ENCODE results near the gene NUFIP2. TPM values are rescaled to one million over a fixed set of nuclear protein-coding genes. Genes with fewer than 3 reads are reported as not detected.
A peak's percentile ranks its signal among the peaks of the same experiment; 100 is the strongest.

The NUFIP2 gene
- total RNA-seq, 4 donors from 2014 or later, result 29.1 to 36.3 (median 33.8) TPM

DNA sequence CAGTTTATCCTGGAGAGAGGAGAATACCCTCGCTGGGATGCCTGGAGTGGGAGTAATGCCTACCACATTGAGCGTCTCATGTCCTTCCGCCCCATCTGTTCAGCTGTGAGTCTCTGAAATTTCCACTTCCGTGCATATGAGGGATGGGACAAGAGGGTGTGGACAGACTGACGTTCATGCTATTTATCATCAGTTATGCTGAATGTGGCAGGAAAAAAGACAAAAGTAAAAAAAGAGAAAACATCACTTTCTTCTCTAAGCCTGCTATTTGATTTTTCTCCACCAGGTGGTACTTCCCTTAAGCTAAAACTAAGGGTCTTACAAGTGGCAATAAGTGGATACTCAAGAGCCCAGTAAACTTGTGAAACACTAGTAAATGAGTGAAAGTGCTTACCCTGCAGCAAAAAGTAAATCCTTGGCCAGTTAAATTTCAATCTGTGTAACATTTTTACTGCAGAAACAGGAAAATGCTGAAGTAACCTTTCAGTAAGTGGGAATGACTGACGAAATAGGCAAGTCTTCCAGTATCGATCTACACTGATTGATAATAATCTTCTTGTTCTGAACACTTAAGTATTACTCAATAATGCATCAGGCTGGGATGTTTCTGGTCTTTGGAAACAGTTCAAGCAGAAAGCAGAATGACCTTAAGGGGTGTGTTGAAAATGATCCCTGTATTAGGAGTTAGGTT is 41.7 kb downstream of the NUFIP2 start:
- Histone ChIP-seq H3K27ac (no peak overlapping the region), H3K9me3 (no peaks in the 10 kb centered on the region), H3K4me1 (peaks cover 11 to 46% (median 12%) of the 10 kb centered on the region in 3 donors), H3K27me3 (no peaks in the 10 kb centered on the region), H3K36me3 (peaks cover 0 to 6% of the 10 kb centered on the region in 2 donors), H3K4me3 (no peak overlapping the region)
- peak; percentile 50 for ATAC-seq
- TF ChIP-seq POLR2A (IDR thresholded peaks at IDR 0.05), result no peak
- TF ChIP-seq POLR2AphosphoS5 (IDR thresholded peaks at IDR 0.05), result no peak
- TF ChIP-seq, protein P1, sequence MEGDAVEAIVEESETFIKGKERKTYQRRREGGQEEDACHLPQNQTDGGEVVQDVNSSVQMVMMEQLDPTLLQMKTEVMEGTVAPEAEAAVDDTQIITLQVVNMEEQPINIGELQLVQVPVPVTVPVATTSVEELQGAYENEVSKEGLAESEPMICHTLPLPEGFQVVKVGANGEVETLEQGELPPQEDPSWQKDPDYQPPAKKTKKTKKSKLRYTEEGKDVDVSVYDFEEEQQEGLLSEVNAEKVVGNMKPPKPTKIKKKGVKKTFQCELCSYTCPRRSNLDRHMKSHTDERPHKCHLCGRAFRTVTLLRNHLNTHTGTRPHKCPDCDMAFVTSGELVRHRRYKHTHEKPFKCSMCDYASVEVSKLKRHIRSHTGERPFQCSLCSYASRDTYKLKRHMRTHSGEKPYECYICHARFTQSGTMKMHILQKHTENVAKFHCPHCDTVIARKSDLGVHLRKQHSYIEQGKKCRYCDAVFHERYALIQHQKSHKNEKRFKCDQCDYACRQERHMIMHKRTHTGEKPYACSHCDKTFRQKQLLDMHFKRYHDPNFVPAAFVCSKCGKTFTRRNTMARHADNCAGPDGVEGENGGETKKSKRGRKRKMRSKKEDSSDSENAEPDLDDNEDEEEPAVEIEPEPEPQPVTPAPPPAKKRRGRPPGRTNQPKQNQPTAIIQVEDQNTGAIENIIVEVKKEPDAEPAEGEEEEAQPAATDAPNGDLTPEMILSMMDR (IDR thresholded peaks at IDR 0.05), result peak; percentile 20 to 53 (median 39)
- 73 to 81% methylated on average over 7 of the region's 7 CpGs for WGBS, 2 donors (ENCODE audit: low coverage in 1 of 2)

DNA sequence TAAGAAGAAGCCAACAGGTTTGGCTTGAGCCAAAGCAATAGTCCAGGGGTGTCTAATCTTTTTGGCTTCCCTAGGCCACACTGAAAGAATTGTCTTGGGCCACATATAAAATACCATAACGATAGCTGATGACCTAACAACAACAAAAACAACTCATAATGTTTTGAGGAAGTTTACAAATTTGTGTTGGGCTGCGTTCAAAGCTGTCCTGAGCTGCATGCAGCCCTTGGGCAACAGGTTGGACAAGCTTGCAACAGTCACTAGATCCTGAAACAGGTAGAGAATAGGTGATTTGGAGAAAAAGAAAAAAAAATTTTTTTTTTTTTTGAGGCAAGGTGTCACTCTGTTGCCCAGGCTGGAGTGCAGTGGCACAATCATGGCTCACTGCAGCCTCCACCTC is 42.8 kb downstream of the NUFIP2 start:
- Histone ChIP-seq H3K27me3 (no peaks in the 10 kb centered on the region), H3K4me3 (no peak overlapping the region), H3K9me3 (no peaks in the 10 kb centered on the region), H3K27ac (no peak overlapping the region), H3K36me3 (peaks cover 0 to 6% of the 10 kb centered on the region in 2 donors), H3K4me1 (peaks cover 4 to 35% (median 6%) of the 10 kb centered on the region in 3 donors)
- 78% methylated on average over 2 of the region's 2 CpGs; no CpG with 5 or more reads in 1 of the 2 donors for WGBS, 2 donors (ENCODE audit: low coverage in 1 of 2)
- TF ChIP-seq POLR2A (IDR thresholded peaks at IDR 0.05) (no peak), POLR2AphosphoS5 (IDR thresholded peaks at IDR 0.05) (no peak), EP300 (IDR thresholded peaks at IDR 0.05) (no peak)
- TF ChIP-seq, protein P1 (IDR thresholded peaks at IDR 0.05), result no peak
- ATAC-seq, result no peak

- Histone ChIP-seq H3K4me1 (peaks cover 0 to 30% (median 2%) of the 10 kb centered on the region in 3 donors), H3K27me3 (no peaks in the 10 kb centered on the region), H3K4me3 (no peak overlapping the region), H3K9me3 (no peaks in the 10 kb centered on the region), H3K27ac (no peak overlapping the region), H3K36me3 (peaks cover 0 to 6% of the 10 kb centered on the region in 2 donors)
- ATAC-seq, result no peak
- 63 to 67% methylated on average over 1 of the region's 1 CpG for WGBS, 2 donors (ENCODE audit: low coverage in 1 of 2)
- TF ChIP-seq POLR2A (IDR thresholded peaks at IDR 0.05), result no peak
- no peak for TF ChIP-seq EP300 (IDR thresholded peaks at IDR 0.05)
- TF ChIP-seq POLR2AphosphoS5 (IDR thresholded peaks at IDR 0.05), result no peak
- TF ChIP-seq, protein P1 (IDR thresholded peaks at IDR 0.05), result no peak
Measured at GRCh38 chr17:29250666-29251065, 43.3 kb downstream of the NUFIP2 start.

DNA sequence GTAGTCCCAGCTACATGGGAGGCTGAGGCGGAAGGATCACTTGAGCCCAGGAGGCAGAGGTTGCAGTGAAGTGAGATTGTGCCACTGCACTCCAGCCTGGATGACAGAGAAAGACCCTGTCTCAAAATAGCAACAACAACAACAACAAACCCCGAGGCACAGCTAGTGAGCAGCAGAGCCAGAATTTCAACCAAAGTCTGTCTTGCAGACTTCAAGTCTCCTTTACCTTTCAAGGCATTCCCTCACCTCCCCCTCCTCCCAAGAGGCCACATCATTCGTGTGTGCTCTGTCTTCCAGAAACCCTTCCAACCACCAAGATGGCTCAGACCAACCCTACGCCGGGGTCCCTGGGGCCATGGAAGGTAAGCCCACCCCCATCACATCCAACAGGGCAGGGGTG is 45.1 kb downstream of the NUFIP2 start:
- H3K4me3 ChIP-seq, result no peak overlapping the region
- H3K9me3 ChIP-seq, result no peaks in the 10 kb centered on the region
- WGBS, 2 donors (ENCODE audit: low coverage in 1 of 2), result 70 to 79% methylated on average over 2 of the region's 5 CpGs
- H3K36me3 ChIP-seq, result peaks cover 0 to 4% of the 10 kb centered on the region in 2 donors
- ATAC-seq, result no peak
- peaks cover 0 to 12% (median 0%) of the 10 kb centered on the region in 3 donors for H3K4me1 ChIP-seq
- TF ChIP-seq, protein P1 (IDR thresholded peaks at IDR 0.05), result no peak
- TF ChIP-seq POLR2AphosphoS5 (IDR thresholded peaks at IDR 0.05), result no peak
- no peaks in the 10 kb centered on the region for H3K27me3 ChIP-seq
- no peak overlapping the region for H3K27ac ChIP-seq

GRCh38 chr17:29247219-29247618 is 46.7 kb downstream of the NUFIP2 start:
- peaks cover 0 to 4% of the 10 kb centered on the region in 2 donors for H3K36me3 ChIP-seq
- ATAC-seq, result no peak
- no peak overlapping the region for H3K27ac ChIP-seq
- no peaks in the 10 kb centered on the region for H3K9me3 ChIP-seq
- no peak overlapping the region for H3K4me3 ChIP-seq
- TF ChIP-seq POLR2AphosphoS5 (IDR thresholded peaks at IDR 0.05) (no peak), EP300 (IDR thresholded peaks at IDR 0.05) (no peak), POLR2A (IDR thresholded peaks at IDR 0.05) (no peak)
- TF ChIP-seq, protein P1 (IDR thresholded peaks at IDR 0.05), result no peak
- peaks cover 0 to 4% (median 0%) of the 10 kb centered on the region in 3 donors for H3K4me1 ChIP-seq
- 80 to 86% methylated on average over 1 to 2 of the region's 2 CpGs for WGBS, 2 donors (ENCODE audit: low coverage in 1 of 2)
- H3K27me3 ChIP-seq, result no peaks in the 10 kb centered on the region
